Endothelial cell of umbilical vein (primary cell): ENCODE data around the gene QRICH2. TPM values are rescaled to one million over a fixed set of nuclear protein-coding genes. Genes with fewer than 3 reads are reported as not detected.

ENCODE experiments used
- BruUV-seq: library from RNA; stranded (reverse); fragments of 400-500 nt; replicated peaks from 2 replicates; lab custom pipeline; 2021; lab: Mats Ljungman, UMichigan
- CTCF ChIA-PET: fragments of 300-600, 350-600 bp; sonication (Branson Sonifier 250); formaldehyde crosslinking; loops from one replicate; lab custom pipeline; 2021; ENCODE audit warnings: antibody characterized with exemption, inconsistent platforms; lab: Charles Lee
- POLR2A ChIA-PET: fragments of 300-600, 350-600 bp; sonication (Branson Sonifier 250); formaldehyde crosslinking; loops from one replicate; lab custom pipeline; 2021; ENCODE audit warnings: antibody characterized with exemption, inconsistent platforms; lab: Charles Lee
- DNase-seq: peaks from one replicate; pipeline ENCODE4 v3.0.0-alpha.2; 2011; ENCODE audit warnings: low read depth, low spot score
- FAIRE-seq: peaks from 2 replicates; lab custom pipeline; 2011; peaks lifted over from hg19 to GRCh38; lab: Jason Lieb, UNC
- H2AFZ ChIP-seq: 2 replicates; pipeline ENCODE4 v1.6.0; 2012; ENCODE audit warnings: low read depth, low read length, control low read depth, inconsistent platforms
- H3K27ac ChIP-seq: 2 replicates; pipeline ENCODE4 v1.5.1; 2011; ENCODE audit warnings: low read depth, mild to moderate bottlenecking, control low read depth, low read length, moderate library complexity; ENCODE audit not compliant: insufficient read depth
- H3K27me3 ChIP-seq, 2 experiments: 2 replicates each; pipeline versions ENCODE4 v1.6.0 to v1.6.1; 2011; ENCODE audit warnings: low read length in 2 of 2, mixed read lengths in 1 of 2; ENCODE audit not compliant: control insufficient read depth in 2 of 2, insufficient read depth in 2 of 2
- H3K36me3 ChIP-seq, 2 experiments: 2 replicates in 1 of 2; 3 replicates in 1 of 2; pipeline ENCODE4 v1.5.1; 2011; ENCODE audit warnings: low read length in 2 of 2, mild to moderate bottlenecking in 1 of 2, moderate library complexity in 1 of 2; ENCODE audit not compliant: control insufficient read depth in 2 of 2, insufficient read depth in 2 of 2; ENCODE audit errors: extremely low read depth in 1 of 2
- H3K4me1 ChIP-seq: 3 replicates; pipeline ENCODE4 v1.5.1; 2011; ENCODE audit warnings: mild to moderate bottlenecking, low read length; ENCODE audit not compliant: control insufficient read depth, insufficient read depth; ENCODE audit errors: extremely low read depth
- H3K4me2 ChIP-seq: 2 replicates; pipeline ENCODE4 v1.6.1; 2011; ENCODE audit warnings: low read length, control low read depth, mixed read lengths; ENCODE audit not compliant: insufficient read depth
- H3K4me3 ChIP-seq, 3 experiments: fragments of 200-600 bp in 1 of 3; sonication (generic), shearing (Covaris generic) in 1 of 3; replicated peaks in 1 of 3; 2 replicates each; pipeline ENCODE4 v1.5.1; 2011 to 2016; ENCODE audit warnings: control low read depth in 3 of 3, low read length in 3 of 3, mild to moderate bottlenecking in 2 of 3, inconsistent platforms in 1 of 3, low read depth in 1 of 3, moderate library complexity in 1 of 3; ENCODE audit not compliant: insufficient read depth in 1 of 3
- H3K79me2 ChIP-seq: 2 replicates; pipeline ENCODE4 v1.6.0; 2012; ENCODE audit warnings: low read length, inconsistent platforms; ENCODE audit not compliant: control insufficient read depth, insufficient read depth
- H3K9ac ChIP-seq: replicated peaks from 2 replicates; pipeline ENCODE3; 2011; ENCODE audit warnings: low read length, control low read depth; ENCODE audit not compliant: insufficient read depth; ENCODE audit errors: extremely low read depth
- H3K9me1 ChIP-seq: replicated peaks from 3 replicates; pipeline ENCODE4 v1.6.0; 2011; ENCODE audit warnings: mild to moderate bottlenecking, low read length; ENCODE audit not compliant: control insufficient read depth, insufficient read depth; ENCODE audit errors: extremely low read depth
- H3K9me3 ChIP-seq: replicated peaks from 2 replicates; pipeline ENCODE4 v1.5.1; 2012; ENCODE audit warnings: low read length, inconsistent platforms; ENCODE audit not compliant: control insufficient read depth, insufficient read depth
- H4K20me1 ChIP-seq: replicated peaks from 2 replicates; pipeline ENCODE3; 2011; ENCODE audit warnings: mild to moderate bottlenecking, low read length; ENCODE audit not compliant: control insufficient read depth, insufficient read depth; ENCODE audit errors: extremely low read depth
- CTCF ChIP-seq, 2 donors: IDR thresholded peaks; 1 replicate in 1 of 2; 2 replicates in 1 of 2; pipeline ENCODE4 v1.5.1; 2011; ENCODE audit warnings: low read length in 2 of 2, mild to moderate bottlenecking in 2 of 2, moderate library complexity in 2 of 2, control low read depth in 1 of 2, inconsistent platforms in 1 of 2, low read depth in 1 of 2; ENCODE audit not compliant: insufficient read depth in 1 of 2; ENCODE audit errors: extremely low read depth in 1 of 2
- EZH2 ChIP-seq: IDR thresholded peaks from 2 replicates; pipeline ENCODE4 v1.6.1; 2012; ENCODE audit warnings: borderline replicate concordance, low read depth, mild to moderate bottlenecking, moderate library complexity, low read length, inconsistent platforms; ENCODE audit not compliant: severe bottlenecking
- FOS ChIP-seq: IDR thresholded peaks from 2 replicates; pipeline ENCODE4 v1.6.1; 2011; ENCODE audit warnings: mild to moderate bottlenecking, low read length, moderate library complexity, borderline replicate concordance; ENCODE audit not compliant: insufficient read depth
- GATA2 ChIP-seq: IDR thresholded peaks from 2 replicates; pipeline ENCODE4 v1.7.0; 2011; ENCODE audit warnings: low read depth, mild to moderate bottlenecking, moderate library complexity, mixed read lengths, low read length; ENCODE audit not compliant: insufficient read length, insufficient read depth
- JUN ChIP-seq: IDR thresholded peaks from 2 replicates; pipeline ENCODE4 v1.6.1; 2011; ENCODE audit warnings: borderline replicate concordance, low read depth; ENCODE audit not compliant: insufficient read length, insufficient read depth
- MAX ChIP-seq: IDR thresholded peaks from 2 replicates; pipeline ENCODE4 v1.6.1; 2011; ENCODE audit not compliant: insufficient read depth, insufficient read length
- MYC ChIP-seq: IDR thresholded peaks from one replicate; pipeline ENCODE4 v1.6.1; 2011; ENCODE audit warnings: mild to moderate bottlenecking, low read depth, low read length
- POLR2A ChIP-seq: IDR thresholded peaks from 2 replicates; pipeline ENCODE4 v1.6.1; 2012; ENCODE audit warnings: low read depth, mild to moderate bottlenecking, control low read depth, low read length
- POLR2AphosphoS5 ChIP-seq: IDR thresholded peaks from 2 replicates; pipeline ENCODE4 v1.6.1; 2012; ENCODE audit warnings: low read depth, mild to moderate bottlenecking, control low read depth, low read length, moderate library complexity; ENCODE audit not compliant: insufficient read depth
- dilution Hi-C: fragments of 300-500 bp; cut with MboI; formaldehyde crosslinking; loops from one replicate; pipeline ENCODE4 v1.15.0; 2019; ENCODE audit warnings: low sequenced_read_pairs; ENCODE audit not compliant: extremely low pct_ligation_motif_present
- intact Hi-C: fragments of 100-400 bp; cut with micrococcal nuclease; formaldehyde crosslinking; loops from one replicate; pipeline ENCODE4 v1.10.0; 2022
- polyA plus RNA-seq, 4 experiments: library from polyadenylated mRNA; depleted of rRNA in 3 of 4; stranded (reverse) in 3 of 4; unstranded in 1 of 4; fragments of >200 nt; gene quantifications; 2 replicates each; pipeline versions ENCODE4 v1.2.1 to v1.2.3, GENCODE V29; 2011 to 2012; ENCODE audit warnings: missing spikeins in 1 of 4
- total RNA-seq: library from RNA; stranded (reverse); gene quantifications from 2 replicates; pipeline ENCODE4 v1.2.3, GENCODE V29; 2021

The QRICH2 gene
- total and polyA plus RNA-seq, 2 donors (not counting 3 experiments of a cell fraction or from before 2014, with no cell fraction given) = 6.7 to 9.6 TPM

GRCh38 chr17:76331083-76331482 lies 23.0 kb upstream of the QRICH2 start:
- Histone ChIP-seq H3K79me2 (peaks cover 19% of the 10 kb centered on the region), H3K36me3 (peaks cover 11 to 19% of the 10 kb centered on the region in 2 experiments), H3K4me1 (peaks cover 5% of the 10 kb centered on the region), H3K9me3 (no peaks in the 10 kb centered on the region), H2AFZ (no peak overlapping the region), H3K9me1 (no peaks in the 10 kb centered on the region), H3K4me2 (no peak overlapping the region), H3K4me3 (no peak overlapping the region), H3K27me3 (no peaks in the 10 kb centered on the region), H4K20me1 (no peaks in the 10 kb centered on the region), H3K27ac (no peak overlapping the region), H3K9ac (no peak overlapping the region)
- no TSS peak for BruUV-seq
- dilution Hi-C loops = no loop called here
- FAIRE-seq (no peak), DNase-seq (no peak)
- intact Hi-C loops = no loop called here
- POLR2A ChIA-PET = no interaction called here
- TF ChIP-seq JUN (no peak), POLR2AphosphoS5 (no peak), EZH2 (no peak)
- CTCF ChIA-PET = interaction anchor here (1.3 to 1.5 kb wide), 2 partner anchors 31 to 34 kb away, joined by 3 to 5 read pairs; no protein-coding TSS in a partner anchor

- Histone ChIP-seq H3K4me3 (no peak overlapping the region), H3K9me1 (no peaks in the 10 kb centered on the region), H2AFZ (no peak overlapping the region), H3K27ac (no peak overlapping the region), H3K4me1 (peaks cover 5% of the 10 kb centered on the region), H3K4me2 (no peak overlapping the region), H4K20me1 (no peaks in the 10 kb centered on the region), H3K27me3 (no peaks in the 10 kb centered on the region), H3K9me3 (no peaks in the 10 kb centered on the region), H3K36me3 (peaks cover 11 to 19% of the 10 kb centered on the region in 2 experiments), H3K79me2 (peaks cover 10% of the 10 kb centered on the region), H3K9ac (no peak overlapping the region)
- dilution Hi-C loops = no loop called here
- no TSS peak for BruUV-seq
- FAIRE-seq = no peak
- ChIA-PET CTCF (interaction anchor here (0.5 to 1.6 kb wide), 3 partner anchors 22 to 26 kb away, joined by 3 to 4 read pairs (median 3); partner anchors contain the start of gene PRPSAP1), POLR2A (no interaction called here)
- intact Hi-C loops = no loop called here
- DNase-seq = no peak
- TF ChIP-seq JUN (no peak), EZH2 (no peak), POLR2AphosphoS5 (no peak), GATA2 (no peak), CTCF (IDR thresholded peaks at IDR 0.05; ENCODE audit: extremely low read depth in 1 of 2, insufficient read depth in 1 of 2, low read depth in 1 of 2, low read length in 2 of 2) (no peak), FOS (no peak), MYC (no peak), POLR2A (no peak), MAX (no peak)
Observed at GRCh38 chr17:76329664-76330063, 21.6 kb upstream of the QRICH2 start.
